HCT116 (cell line): Measurements from ENCODE around the gene MEIKIN. TPM values are rescaled to one million over a fixed set of nuclear protein-coding genes. Genes with fewer than 3 reads are reported as not detected.

Experiments used
- ATAC-seq: fragments of 200-7000 bp; cut with Tn5 transposase; 2 replicates; pipeline ENCODE4 v1.9.1; 2020; ENCODE audit warnings: mild to moderate bottlenecking, moderate library complexity
- BruUV-seq: library from RNA; stranded (reverse); fragments of 400-500 nt; replicated peaks from 2 replicates; lab custom pipeline; 2021; lab: Mats Ljungman, UMichigan
- CTCF ChIA-PET: fragments of 300-600 bp; sonication (Branson Sonifier 250); formaldehyde crosslinking; loops from one replicate; lab custom pipeline; 2021; ENCODE audit warnings: antibody characterized with exemption; lab: Charles Lee
- POLR2A ChIA-PET: fragments of 300-600, 350-600 bp; sonication (Branson Sonifier 250); formaldehyde crosslinking; loops from one replicate; lab custom pipeline; 2021; ENCODE audit warnings: antibody characterized with exemption; lab: Charles Lee
- RAD21 ChIA-PET, 2 experiments: fragments of 300-600 bp; sonication (Branson Sonifier 250); formaldehyde crosslinking; loops; one replicate each; lab custom pipeline; 2023; ENCODE audit warnings: low total read pairs in 2 of 2; ENCODE audit not compliant: uncharacterized antibody in 2 of 2, unreplicated experiment in 2 of 2, low non-redundant PET in 1 of 2; lab: Charles Lee
- DNase-seq: peaks from one replicate; pipeline ENCODE4 v3.0.0-alpha.2; 2010; ENCODE audit warnings: low read depth, low spot score
- H2AFZ ChIP-seq: fragments of 200-600 bp; shearing (Covaris generic), sonication (generic); 2 replicates; pipeline ENCODE4 v1.6.1; 2017; ENCODE audit warnings: low read depth, mixed run types, mixed read lengths, antibody characterized with exemption, low read length; ENCODE audit not compliant: poor library complexity, severe bottlenecking
- H3K27ac ChIP-seq: 2 replicates; pipeline ENCODE4 v1.5.1; 2012; ENCODE audit warnings: low read depth, low read length
- H3K27me3 ChIP-seq: fragments of 200-600 bp; sonication (generic); 2 replicates; pipeline ENCODE4 v1.6.1; 2016; ENCODE audit warnings: mixed run types, low read length, mixed read lengths; ENCODE audit not compliant: insufficient read depth
- H3K36me3 ChIP-seq, 2 experiments: fragments of 200-500 bp in 1 of 2; fragments of 200-600 bp in 1 of 2; sonication (Bioruptor generic) in 1 of 2; sonication (generic) in 1 of 2; 2 replicates each; pipeline versions ENCODE4 v1.5.1 to v1.6.1; 2014 to 2016; ENCODE audit warnings: low read length in 2 of 2, inconsistent platforms in 1 of 2, mixed read lengths in 1 of 2, mixed run types in 1 of 2; ENCODE audit not compliant: insufficient read depth in 2 of 2, control insufficient read depth in 1 of 2
- H3K4me1 ChIP-seq, 2 experiments: fragments of 200-600 bp in 1 of 2; sonication (generic) in 1 of 2; 2 replicates each; pipeline versions ENCODE4 v1.5.1 to v1.6.1; 2012 to 2017; ENCODE audit warnings: low read length in 2 of 2, inconsistent platforms in 1 of 2, mild to moderate bottlenecking in 1 of 2, mixed read lengths in 1 of 2, mixed run types in 1 of 2, moderate library complexity in 1 of 2; ENCODE audit not compliant: insufficient read depth in 2 of 2, control insufficient read depth in 1 of 2
- H3K4me2 ChIP-seq: fragments of 200-600 bp; sonication (generic); 2 replicates; pipeline ENCODE4 v1.6.1; 2017; ENCODE audit warnings: mixed run types, low read length, mixed read lengths
- H3K4me3 ChIP-seq, 2 experiments: fragments of 200-600 bp in 1 of 2; sonication (generic) in 1 of 2; replicated peaks in 1 of 2; 2 replicates each; pipeline ENCODE4 v1.5.1; 2011 to 2016; ENCODE audit warnings: low read length in 2 of 2, control low read depth in 1 of 2, low read depth in 1 of 2, mild to moderate bottlenecking in 1 of 2, mixed read lengths in 1 of 2, mixed run types in 1 of 2
- H3K79me2 ChIP-seq: fragments of 200-600 bp; sonication (generic); 2 replicates; pipeline ENCODE4 v1.6.1; 2017; ENCODE audit warnings: mild to moderate bottlenecking, mixed run types, low read length, moderate library complexity, mixed read lengths; ENCODE audit not compliant: insufficient read depth
- H3K9ac ChIP-seq: fragments of 200-600 bp; sonication (generic); 2 replicates; pipeline ENCODE4 v1.6.1; 2016; ENCODE audit warnings: low read length, mixed read lengths
- H3K9me2 ChIP-seq: fragments of 200-600 bp; sonication (generic), shearing (Covaris generic); 2 replicates; pipeline ENCODE4 v1.6.1; 2017; ENCODE audit warnings: mixed run types, mild to moderate bottlenecking, moderate library complexity; ENCODE audit not compliant: insufficient read depth
- H3K9me3 ChIP-seq, 2 experiments: fragments of 200-500 bp in 1 of 2; fragments of 200-600 bp in 1 of 2; sonication (Bioruptor generic) in 1 of 2; sonication (generic) in 1 of 2; 2 replicates each; pipeline ENCODE4 v1.6.1; 2014 to 2017; ENCODE audit warnings: low read length in 2 of 2, mixed read lengths in 2 of 2, inconsistent platforms in 1 of 2, low read depth in 1 of 2, mild to moderate bottlenecking in 1 of 2, mixed run types in 1 of 2, moderate library complexity in 1 of 2; ENCODE audit not compliant: control insufficient read depth in 1 of 2, insufficient read depth in 1 of 2
- H4K20me1 ChIP-seq: fragments of 200-600 bp; sonication (generic), shearing (Covaris generic); 2 replicates; pipeline ENCODE4 v1.6.1; 2017; ENCODE audit warnings: mixed run types, mild to moderate bottlenecking, moderate library complexity; ENCODE audit not compliant: insufficient read depth
- CBX3 ChIP-seq: IDR thresholded peaks from 2 replicates; pipeline ENCODE4 v1.6.1; 2012; ENCODE audit warnings: low read depth
- CTCF ChIP-seq, 3 experiments: fragments of 200-600 bp in 1 of 3; sonication (generic) in 1 of 3; IDR thresholded peaks in 2 of 3; conservative IDR thresholded peaks in 1 of 3; 2 replicates each; pipeline ENCODE4 v1.5.1; 2012 to 2017; ENCODE audit warnings: low read depth in 2 of 3, low read length in 2 of 3, antibody characterized with exemption in 1 of 3, borderline replicate concordance in 1 of 3, control low read depth in 1 of 3, mild to moderate bottlenecking in 1 of 3, mixed read lengths in 1 of 3, mixed run types in 1 of 3, moderate library complexity in 1 of 3; ENCODE audit not compliant: insufficient read depth in 1 of 3
- EGR1 ChIP-seq: IDR thresholded peaks from 2 replicates; pipeline ENCODE4 v1.6.1; 2012; ENCODE audit warnings: low read depth
- EZH2phosphoT487 ChIP-seq: fragments of 200-600 bp; IDR thresholded peaks from 2 replicates; pipeline ENCODE4 v1.6.1; 2018; ENCODE audit warnings: antibody characterized with exemption, borderline replicate concordance
- MAX ChIP-seq: IDR thresholded peaks from 2 replicates; pipeline ENCODE4 v1.6.1; 2012
- POLR2A ChIP-seq: IDR thresholded peaks from 2 replicates; pipeline ENCODE4 v1.7.0; 2011; ENCODE audit warnings: borderline replicate concordance; ENCODE audit not compliant: insufficient read depth, insufficient read length; ENCODE audit errors: extremely low read depth
- RAD21 ChIP-seq: IDR thresholded peaks from 2 replicates; pipeline ENCODE4 v1.6.1; 2012; ENCODE audit warnings: low read depth, mild to moderate bottlenecking
- REST ChIP-seq: IDR thresholded peaks from 2 replicates; pipeline ENCODE4 v1.6.1; 2012; ENCODE audit warnings: low read depth
- SP1 ChIP-seq: IDR thresholded peaks from 2 replicates; pipeline ENCODE4 v1.6.1; 2012; ENCODE audit warnings: low read depth
- TCF7L2 ChIP-seq: IDR thresholded peaks from 2 replicates; pipeline ENCODE4 v1.7.0; 2011; ENCODE audit warnings: borderline replicate concordance, inconsistent platforms; ENCODE audit not compliant: insufficient read depth, insufficient read length; ENCODE audit errors: extremely low read depth
- ZFX ChIP-seq: fragments of 450-650 bp; IDR thresholded peaks from 2 replicates; pipeline ENCODE4 v1.6.1; 2017
- intact Hi-C: fragments of 100-400 bp; cut with micrococcal nuclease; formaldehyde crosslinking; loops from 2 replicates; pipeline ENCODE4 v1.10.0; 2022
- total RNA-seq: library from RNA; stranded (reverse); gene quantifications from one replicate; pipeline ENCODE4 v1.2.1, GENCODE V29; 2021; ENCODE audit not compliant: unreplicated experiment

Gene MEIKIN
- total RNA-seq, 1 experiment from 2014 or later = not detected

GRCh38 chr5:131771692-131772091, 173.8 kb downstream of the MEIKIN start:
- no peak for TF ChIP-seq POLR2A
- TF ChIP-seq TCF7L2 = no peak
- no peak for TF ChIP-seq RAD21
- TF ChIP-seq ZFX = no peak
- TF ChIP-seq EGR1 = no peak
- TF ChIP-seq CBX3 = no peak
- TF ChIP-seq SP1 = no peak
- no peak for TF ChIP-seq MAX
- no peak for TF ChIP-seq EZH2phosphoT487
- H2AFZ ChIP-seq = no peak overlapping the region
- no TSS peak for BruUV-seq
- H4K20me1 ChIP-seq = no peaks in the 10 kb centered on the region; the same call in 1 of the 2 replicates
- intact Hi-C loops = no loop called here
- DNase-seq (no peak), ATAC-seq (no peak)
- H3K27me3 ChIP-seq = no peaks in the 10 kb centered on the region
- H3K36me3 ChIP-seq = no peaks in the 10 kb centered on the region
- no peaks in the 10 kb centered on the region for H3K9me3 ChIP-seq
- CTCF ChIA-PET = no interaction called here
- POLR2A ChIA-PET = no interaction called here
- RAD21 ChIA-PET = no interaction called here
- no peak overlapping the region for H3K4me2 ChIP-seq
- no peak overlapping the region for H3K4me3 ChIP-seq
- H3K79me2 ChIP-seq = peaks cover 88% of the 10 kb centered on the region
- H3K27ac ChIP-seq = no peak overlapping the region
- no peaks in the 10 kb centered on the region for H3K9me2 ChIP-seq
- no peak overlapping the region for H3K9ac ChIP-seq
- H3K4me1 ChIP-seq = no peaks in the 10 kb centered on the region

- Histone ChIP-seq H3K79me2 (peaks cover 91% of the 10 kb centered on the region), H3K4me2 (no peak overlapping the region), H3K36me3 (peaks cover 0 to 2% of the 10 kb centered on the region in 2 experiments; a peak in 1 of 4 replicates), H3K27ac (no peak overlapping the region), H3K9ac (no peak overlapping the region), H2AFZ (no peak overlapping the region), H3K4me1 (no peaks in the 10 kb centered on the region), H3K27me3 (no peaks in the 10 kb centered on the region), H3K9me2 (no peaks in the 10 kb centered on the region), H4K20me1 (no peaks in the 10 kb centered on the region), H3K9me3 (no peaks in the 10 kb centered on the region; a peak in 1 of 4 replicates), H3K4me3 (no peak overlapping the region)
- intact Hi-C loops = no loop called here
- ChIA-PET CTCF (no interaction called here), RAD21 (no interaction called here), POLR2A (no interaction called here)
- no TSS peak for BruUV-seq
- TF ChIP-seq RAD21 (no peak), POLR2A (no peak), CTCF (IDR thresholded peaks at IDR 0.05 in 2 of 3, conservative IDR thresholded peaks at IDR 0.05 in 1 of 3; ENCODE audit: borderline replicate concordance in 1 of 3, insufficient read depth in 1 of 3, low read depth in 2 of 3, low read length in 2 of 3) (no peak), REST (no peak)
- DNase-seq = no peak
- ATAC-seq = no peak
These were observed 175.5 kb downstream of the MEIKIN start for GRCh38 chr5:131769961-131770360.
